ENCODE measurements around the gene ACOT8.

GRCh38 chr20:45896641-45897161, 39.5 kb upstream of the ACOT8 start:
- TF ChIP-seq CTCF (IDR thresholded peaks at IDR 0.05; ENCODE audit: low read depth, low read length) (no peak), EZH2phosphoT487 (IDR thresholded peaks at IDR 0.05; ENCODE audit: low read depth) (no peak)
